Osteocyte (in vitro differentiated cells): Measurements from ENCODE around the gene FNDC11. TPM values are rescaled to one million over a fixed set of nuclear protein-coding genes. Genes with fewer than 3 reads are reported as not detected.

Source experiments
- DNase-seq: peaks from one replicate; pipeline ENCODE4 v3.0.0; 2021; ENCODE audit warnings: mixed read lengths; ENCODE audit not compliant: unreplicated experiment; ENCODE audit errors: extremely low spot score
- H3K27ac Mint-ChIP-seq: one replicate; pipeline ENCODE4 v1.8.0; 2021; ENCODE audit warnings: mild to moderate bottlenecking, mixed read lengths; ENCODE audit not compliant: unreplicated experiment
- H3K27me3 Mint-ChIP-seq: one replicate; pipeline ENCODE4 v1.8.0; 2021; ENCODE audit warnings: mixed read lengths; ENCODE audit not compliant: unreplicated experiment
- H3K36me3 Mint-ChIP-seq: one replicate; pipeline ENCODE4 v1.8.0; 2021; ENCODE audit warnings: mixed read lengths; ENCODE audit not compliant: unreplicated experiment
- H3K4me1 Mint-ChIP-seq: one replicate; pipeline ENCODE4 v1.8.0; 2021; ENCODE audit warnings: mixed read lengths; ENCODE audit not compliant: unreplicated experiment
- H3K4me3 Mint-ChIP-seq: one replicate; pipeline ENCODE4 v1.8.0; 2021; ENCODE audit warnings: mild to moderate bottlenecking, moderate library complexity, mixed read lengths; ENCODE audit not compliant: unreplicated experiment
- H3K9me3 Mint-ChIP-seq: one replicate; pipeline ENCODE4 v1.8.0; 2021; ENCODE audit warnings: mixed read lengths; ENCODE audit not compliant: unreplicated experiment
- total RNA-seq: library from RNA; stranded (reverse); gene quantifications from 2 replicates; pipeline ENCODE4 v1.2.1, GENCODE V29; 2021
- TF ChIP-seq, protein P1 (sequence below): fragments of 200-600 bp; sonication (generic); IDR thresholded peaks from 2 replicates; pipeline ENCODE4 v1.5.0; 2021; ENCODE audit warnings: antibody characterized with exemption, mild to moderate bottlenecking, moderate library complexity

The FNDC11 gene
- total RNA-seq, 1 donor from 2014 or later: 0.13 TPM

DNA sequence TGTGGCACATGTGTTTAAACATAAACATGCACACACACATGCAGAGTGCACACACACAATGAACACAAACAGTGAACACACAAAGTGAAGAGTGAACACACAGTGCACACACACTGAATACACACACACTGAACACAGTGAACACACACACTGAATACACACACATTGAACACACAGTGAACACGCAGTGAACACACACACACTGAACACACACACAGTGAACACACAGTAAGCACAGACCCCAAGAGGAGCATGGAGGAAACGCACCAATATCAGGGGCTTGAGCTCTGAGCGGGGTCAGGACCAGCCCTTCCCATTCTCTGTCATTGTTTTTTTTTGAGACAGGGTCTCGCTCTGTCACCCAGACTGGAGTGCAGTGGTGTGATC lies 37.2 kb downstream of the FNDC11 start:
- Mint-ChIP-seq H3K4me1 (no peaks in the 10 kb centered on the region), H3K27me3 (no peaks in the 10 kb centered on the region), H3K9me3 (no peaks in the 10 kb centered on the region), H3K36me3 (peaks cover 20% of the 10 kb centered on the region), H3K27ac (no peak overlapping the region), H3K4me3 (no peak overlapping the region)
- DNase-seq: no peak
- TF ChIP-seq, protein P1, sequence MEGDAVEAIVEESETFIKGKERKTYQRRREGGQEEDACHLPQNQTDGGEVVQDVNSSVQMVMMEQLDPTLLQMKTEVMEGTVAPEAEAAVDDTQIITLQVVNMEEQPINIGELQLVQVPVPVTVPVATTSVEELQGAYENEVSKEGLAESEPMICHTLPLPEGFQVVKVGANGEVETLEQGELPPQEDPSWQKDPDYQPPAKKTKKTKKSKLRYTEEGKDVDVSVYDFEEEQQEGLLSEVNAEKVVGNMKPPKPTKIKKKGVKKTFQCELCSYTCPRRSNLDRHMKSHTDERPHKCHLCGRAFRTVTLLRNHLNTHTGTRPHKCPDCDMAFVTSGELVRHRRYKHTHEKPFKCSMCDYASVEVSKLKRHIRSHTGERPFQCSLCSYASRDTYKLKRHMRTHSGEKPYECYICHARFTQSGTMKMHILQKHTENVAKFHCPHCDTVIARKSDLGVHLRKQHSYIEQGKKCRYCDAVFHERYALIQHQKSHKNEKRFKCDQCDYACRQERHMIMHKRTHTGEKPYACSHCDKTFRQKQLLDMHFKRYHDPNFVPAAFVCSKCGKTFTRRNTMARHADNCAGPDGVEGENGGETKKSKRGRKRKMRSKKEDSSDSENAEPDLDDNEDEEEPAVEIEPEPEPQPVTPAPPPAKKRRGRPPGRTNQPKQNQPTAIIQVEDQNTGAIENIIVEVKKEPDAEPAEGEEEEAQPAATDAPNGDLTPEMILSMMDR: no peak

DNA sequence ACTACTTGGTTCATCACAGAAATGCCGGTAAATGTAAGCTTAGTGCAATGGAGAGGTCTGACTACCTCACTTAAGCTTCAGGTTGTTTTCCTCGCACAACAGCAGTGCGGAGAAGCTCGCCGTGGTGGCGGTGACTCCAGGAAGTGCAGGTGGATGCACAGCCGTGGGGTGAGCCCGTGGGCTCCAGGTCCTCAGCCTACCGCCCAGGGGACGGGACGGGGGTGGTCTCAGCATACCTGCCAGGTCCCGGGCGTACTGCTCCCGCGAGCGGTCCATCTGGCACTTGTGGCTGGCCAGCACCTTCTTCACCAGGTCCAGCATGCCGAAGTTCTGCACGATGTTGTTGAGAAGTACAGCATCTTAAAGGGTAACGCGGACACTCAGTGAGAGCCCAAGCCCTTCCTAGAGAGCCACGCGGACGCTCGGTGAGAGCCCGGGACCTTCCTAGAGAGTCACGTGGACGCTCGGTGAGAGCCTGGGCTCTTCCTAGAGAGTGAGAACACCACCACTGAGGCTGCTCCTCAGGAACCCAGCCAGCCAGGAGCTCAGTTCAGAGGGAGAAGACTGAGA lies 37.9 kb downstream of the FNDC11 start:
- Mint-ChIP-seq H3K27me3 (no peaks in the 10 kb centered on the region), H3K36me3 (peaks cover 20% of the 10 kb centered on the region), H3K9me3 (no peaks in the 10 kb centered on the region), H3K4me1 (no peaks in the 10 kb centered on the region), H3K27ac (no peak overlapping the region), H3K4me3 (no peak overlapping the region)
- no peak for DNase-seq
- TF ChIP-seq, protein P1: no peak

DNA sequence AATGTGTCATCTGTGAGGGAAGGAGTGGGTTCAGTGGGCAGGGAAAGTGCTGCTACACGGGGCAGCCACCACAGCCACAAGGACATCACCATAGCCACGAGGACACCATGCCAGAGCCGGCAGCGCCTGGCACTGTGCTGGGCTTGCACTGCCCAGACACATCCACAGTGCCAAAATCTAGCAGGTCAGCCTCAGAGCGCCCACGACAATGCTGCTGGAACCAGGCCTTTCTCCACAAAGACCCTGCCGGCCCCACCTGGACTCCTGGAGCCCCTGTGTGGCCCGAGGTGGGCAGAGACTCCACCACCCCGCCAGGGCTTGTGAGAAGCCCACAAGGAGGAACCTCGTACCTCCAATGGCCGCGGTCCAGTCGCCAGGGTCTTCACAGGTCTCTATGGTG lies 38.7 kb downstream of the FNDC11 start:
- Mint-ChIP-seq H3K4me3 (no peak overlapping the region), H3K27me3 (no peaks in the 10 kb centered on the region), H3K36me3 (peaks cover 20% of the 10 kb centered on the region), H3K9me3 (no peaks in the 10 kb centered on the region), H3K27ac (no peak overlapping the region), H3K4me1 (no peaks in the 10 kb centered on the region)
- no peak for DNase-seq
- TF ChIP-seq, protein P1: no peak

DNA sequence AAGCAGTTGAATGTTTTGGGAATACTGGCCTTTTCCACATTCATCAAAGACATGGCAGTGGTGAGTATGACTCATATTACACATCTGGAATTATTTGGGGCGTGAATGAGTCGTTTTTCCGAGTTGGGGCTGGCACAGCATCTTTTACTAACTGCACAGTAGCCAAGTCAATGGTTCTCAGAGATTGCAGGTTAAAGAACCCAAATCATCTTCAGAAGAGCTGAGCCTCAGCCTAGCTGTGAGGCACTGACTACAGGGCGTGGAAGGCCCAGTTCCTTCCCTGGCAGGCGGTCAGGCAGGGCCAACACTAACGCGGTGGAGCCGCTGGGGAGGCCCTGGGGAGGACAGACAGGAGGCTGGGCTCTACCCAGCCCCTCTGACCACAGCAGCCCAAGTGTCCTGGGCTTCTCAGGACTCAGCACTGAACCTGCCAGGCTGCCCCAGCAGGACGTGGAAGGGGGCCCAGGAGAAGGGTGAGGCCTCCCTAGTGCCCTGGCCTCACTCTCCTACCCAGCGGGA lies 40.1 kb downstream of the FNDC11 start:
- H3K36me3 Mint-ChIP-seq: peaks cover 18% of the 10 kb centered on the region
- no peaks in the 10 kb centered on the region for H3K27me3 Mint-ChIP-seq
- no peak for DNase-seq
- no peaks in the 10 kb centered on the region for H3K4me1 Mint-ChIP-seq
- TF ChIP-seq, protein P1: no peak
- no peak overlapping the region for H3K27ac Mint-ChIP-seq
- H3K4me3 Mint-ChIP-seq: no peak overlapping the region
- no peaks in the 10 kb centered on the region for H3K9me3 Mint-ChIP-seq

DNA sequence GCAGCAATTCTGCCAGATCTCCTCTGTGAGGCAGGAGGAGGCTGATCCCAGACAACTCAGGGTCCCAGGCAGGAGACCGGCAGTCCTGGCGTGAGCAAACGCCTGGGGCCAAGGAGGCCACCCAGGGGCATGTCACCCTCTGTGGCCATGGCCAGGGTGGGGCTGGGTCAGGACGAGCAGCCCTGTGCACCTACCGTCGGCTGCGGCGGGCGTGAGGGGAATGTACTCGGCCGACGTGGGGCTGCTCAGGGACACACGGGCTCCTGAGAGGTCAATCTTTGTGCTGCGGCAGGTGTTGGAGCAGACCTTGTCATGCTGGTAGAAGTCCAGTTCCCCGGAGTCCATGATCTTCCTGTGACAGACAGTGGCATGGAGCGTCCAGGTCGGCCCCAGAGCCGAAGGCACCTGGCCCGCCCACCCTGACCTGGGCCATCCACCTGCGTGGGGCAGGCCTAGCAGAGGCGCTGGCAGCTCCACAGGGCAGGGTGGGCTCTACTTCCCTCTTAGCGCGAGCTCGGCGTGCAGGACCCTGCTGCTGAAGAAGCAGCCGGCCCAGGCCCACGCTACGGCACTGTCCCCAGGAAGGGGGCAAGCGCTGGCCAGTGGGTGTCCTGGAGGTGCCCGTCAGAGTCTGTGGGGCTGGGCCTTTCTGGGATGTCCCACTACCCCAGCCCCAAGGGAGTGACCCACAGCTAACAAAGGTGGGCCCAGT lies 41.6 kb downstream of the FNDC11 start:
- Mint-ChIP-seq H3K9me3 (no peaks in the 10 kb centered on the region), H3K27ac (no peak overlapping the region), H3K4me3 (no peak overlapping the region), H3K36me3 (peaks cover 16% of the 10 kb centered on the region), H3K4me1 (no peaks in the 10 kb centered on the region), H3K27me3 (no peaks in the 10 kb centered on the region)
- DNase-seq: no peak
- TF ChIP-seq, protein P1: no peak
